Measurements from ENCODE around the gene B9D2. TPM values are rescaled to one million over a fixed set of nuclear protein-coding genes. Genes with fewer than 3 reads are reported as not detected.

The B9D2 gene
- total RNA-seq, 1 experiment from 2014 or later, result 18.4 TPM

DNA sequence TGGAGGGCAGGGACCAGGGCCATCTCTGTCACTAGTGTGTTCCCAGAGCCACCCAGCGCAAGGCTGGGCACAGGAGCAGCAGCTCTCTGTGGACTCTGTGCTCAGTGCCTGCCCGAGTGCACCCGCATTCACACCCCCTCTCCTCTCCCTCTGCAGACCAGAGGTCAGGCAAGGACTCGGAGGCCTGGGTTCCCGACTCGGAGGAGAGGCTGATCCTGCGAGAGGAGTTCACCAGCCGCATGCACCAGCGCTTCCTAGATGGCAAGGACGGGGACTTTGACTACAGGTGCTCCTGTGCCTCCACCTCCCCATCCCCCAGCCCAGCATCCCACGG, 43.8 kb downstream of the B9D2 start:
- in situ Hi-C loops (cut with HindIII; ENCODE audit: low sequenced_read_pairs), result no loop called here
- no peak for DNase-seq (ENCODE audit: low spot score)

DNA sequence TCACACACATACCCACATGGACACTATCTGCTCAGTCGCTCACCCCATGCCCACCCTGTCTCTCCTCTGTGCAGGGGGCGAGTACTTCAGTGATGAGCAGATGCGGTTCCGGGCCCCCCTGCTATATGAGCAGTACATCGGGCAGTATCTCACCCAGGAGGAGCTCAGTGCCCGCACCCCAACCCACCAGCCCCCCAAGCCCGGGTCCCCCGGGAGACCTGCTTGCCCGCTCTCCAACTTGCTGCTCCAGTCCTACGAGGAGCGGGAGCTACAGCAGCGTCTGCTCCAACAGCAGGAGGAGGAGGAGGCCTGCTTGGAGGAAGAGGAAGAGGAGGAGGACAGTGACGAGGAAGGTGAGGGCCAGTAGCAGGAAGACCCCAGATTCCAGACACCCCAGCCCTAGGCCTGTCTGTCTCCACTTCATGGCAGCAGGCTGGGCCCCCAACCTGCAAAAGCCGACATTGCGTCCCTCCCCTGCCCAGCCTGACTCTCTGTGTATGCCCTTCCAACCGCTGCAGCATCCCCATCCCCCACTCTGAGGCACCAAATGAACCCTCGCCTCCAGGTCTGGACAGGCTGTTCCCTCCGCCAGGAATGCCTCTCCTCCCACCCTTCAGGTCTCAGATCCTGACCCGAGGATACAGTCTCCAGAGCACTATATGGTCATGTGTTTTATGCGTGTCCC, 44.3 kb downstream of the B9D2 start:
- in situ Hi-C loops (cut with HindIII; ENCODE audit: low sequenced_read_pairs), result no loop called here
- DNase-seq (ENCODE audit: low spot score), result no peak

DNA sequence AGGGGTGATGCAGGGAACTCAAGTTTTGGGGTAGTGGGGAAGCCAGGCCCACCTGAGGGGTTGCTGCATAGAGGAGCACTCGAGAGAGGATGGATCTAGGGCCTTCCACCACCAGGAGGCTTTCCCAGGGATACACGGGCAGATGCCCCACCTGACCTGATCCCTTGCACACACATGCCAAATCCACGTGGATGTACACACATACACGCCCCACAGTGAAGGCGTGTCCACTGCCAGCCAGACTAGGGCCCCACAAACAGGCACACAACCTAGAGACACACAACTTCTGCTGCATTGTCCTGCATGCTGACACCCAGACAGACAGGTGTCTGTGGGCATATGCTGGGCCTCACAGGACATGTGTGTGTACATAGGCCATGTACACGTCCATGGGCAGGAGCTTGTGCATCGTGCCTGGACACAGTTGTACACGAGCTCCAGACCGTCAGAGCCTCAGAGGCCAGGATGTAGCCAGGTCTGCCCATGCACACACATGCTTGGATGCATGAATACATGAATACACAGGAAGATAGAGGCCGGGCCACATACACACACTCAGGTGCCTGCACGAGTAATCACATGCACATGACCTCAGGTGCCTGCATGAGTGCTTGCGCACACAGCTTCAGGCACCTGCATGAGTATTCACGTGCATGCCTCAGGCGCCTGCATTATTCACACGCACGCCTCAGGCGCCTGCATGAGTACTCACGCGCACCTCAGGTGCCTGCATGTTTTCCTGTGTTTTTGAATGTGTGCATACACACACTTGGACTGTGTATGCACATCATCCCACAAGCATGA, 45.1 kb downstream of the B9D2 start:
- in situ Hi-C loops (cut with HindIII; ENCODE audit: low sequenced_read_pairs), result no loop called here
- no peak for DNase-seq (ENCODE audit: low spot score)

DNA sequence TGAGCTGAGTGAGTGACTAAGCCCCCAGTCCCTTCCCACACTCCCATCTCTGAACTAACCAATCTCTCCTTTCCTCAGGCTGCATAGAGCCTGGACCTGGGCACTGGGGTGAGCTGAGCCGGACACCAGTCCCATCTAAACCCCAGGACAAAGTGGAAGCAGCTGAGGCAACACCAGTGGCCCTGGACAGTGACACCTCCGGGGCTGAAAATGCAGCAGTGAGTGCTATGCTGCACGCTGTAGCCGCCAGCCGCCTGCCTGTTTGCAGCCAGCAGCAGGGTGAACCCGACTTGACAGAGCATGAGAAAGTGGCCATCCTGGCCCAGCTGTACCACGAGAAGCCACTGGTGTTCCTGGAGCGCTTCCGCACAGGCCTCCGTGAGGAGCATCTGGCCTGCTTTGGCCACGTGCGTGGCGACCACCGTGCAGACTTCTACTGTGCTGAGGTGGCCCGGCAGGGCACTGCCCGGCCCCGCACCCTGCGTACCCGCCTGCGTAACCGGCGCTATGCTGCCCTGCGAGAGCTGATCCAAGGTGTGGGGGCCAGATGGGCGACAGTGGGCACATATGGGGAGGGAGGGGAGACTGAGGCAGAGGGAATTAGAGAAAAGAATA, 47.5 kb downstream of the B9D2 start:
- no peak for DNase-seq (ENCODE audit: low spot score)
- in situ Hi-C loops (cut with HindIII; ENCODE audit: low sequenced_read_pairs), result no loop called here

DNA sequence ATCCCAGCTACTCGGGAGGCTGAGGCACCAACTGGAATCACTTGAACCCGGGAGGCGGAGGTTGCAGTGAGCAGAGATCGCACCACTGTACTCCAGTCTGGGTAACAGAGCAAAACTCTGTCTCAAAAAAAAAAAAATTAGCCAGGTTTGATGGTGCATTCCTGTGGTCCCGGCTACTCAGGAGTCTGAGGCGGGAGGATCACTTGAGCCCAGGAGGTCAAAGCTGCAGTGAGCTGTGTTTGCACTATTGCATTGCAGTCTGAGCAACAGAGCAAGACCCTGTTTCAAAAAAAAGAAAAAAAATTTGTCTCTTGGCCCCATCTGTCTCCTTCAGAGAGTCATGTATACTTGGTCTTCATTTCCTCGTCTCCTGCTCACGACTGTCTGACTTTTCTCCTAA, 52.3 kb downstream of the B9D2 start:
- in situ Hi-C loops (cut with HindIII; ENCODE audit: low sequenced_read_pairs), result no loop called here
- no peak for DNase-seq (ENCODE audit: low spot score)

DNA sequence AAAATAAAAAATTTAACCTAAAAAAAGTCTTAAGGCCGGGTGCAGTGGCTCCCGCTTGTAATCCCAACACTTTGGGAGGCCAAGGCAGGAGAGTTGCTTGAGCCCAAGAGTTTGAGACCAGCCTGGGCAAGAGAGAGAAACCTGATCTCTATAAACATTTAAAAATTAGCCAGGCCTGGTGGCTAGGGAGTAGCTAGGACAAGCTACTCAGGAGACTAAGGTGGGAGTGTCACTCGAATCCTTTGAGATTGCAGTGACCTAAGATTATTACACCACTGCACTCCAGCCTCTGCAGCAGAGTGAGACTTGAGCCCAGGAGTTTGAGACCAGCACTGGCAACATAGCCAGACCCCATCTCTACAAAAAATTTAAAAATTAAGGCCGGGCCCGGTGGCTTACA, 52.9 kb downstream of the B9D2 start:
- DNase-seq (ENCODE audit: low spot score), result no peak
- in situ Hi-C loops (cut with HindIII; ENCODE audit: low sequenced_read_pairs), result no loop called here

DNA sequence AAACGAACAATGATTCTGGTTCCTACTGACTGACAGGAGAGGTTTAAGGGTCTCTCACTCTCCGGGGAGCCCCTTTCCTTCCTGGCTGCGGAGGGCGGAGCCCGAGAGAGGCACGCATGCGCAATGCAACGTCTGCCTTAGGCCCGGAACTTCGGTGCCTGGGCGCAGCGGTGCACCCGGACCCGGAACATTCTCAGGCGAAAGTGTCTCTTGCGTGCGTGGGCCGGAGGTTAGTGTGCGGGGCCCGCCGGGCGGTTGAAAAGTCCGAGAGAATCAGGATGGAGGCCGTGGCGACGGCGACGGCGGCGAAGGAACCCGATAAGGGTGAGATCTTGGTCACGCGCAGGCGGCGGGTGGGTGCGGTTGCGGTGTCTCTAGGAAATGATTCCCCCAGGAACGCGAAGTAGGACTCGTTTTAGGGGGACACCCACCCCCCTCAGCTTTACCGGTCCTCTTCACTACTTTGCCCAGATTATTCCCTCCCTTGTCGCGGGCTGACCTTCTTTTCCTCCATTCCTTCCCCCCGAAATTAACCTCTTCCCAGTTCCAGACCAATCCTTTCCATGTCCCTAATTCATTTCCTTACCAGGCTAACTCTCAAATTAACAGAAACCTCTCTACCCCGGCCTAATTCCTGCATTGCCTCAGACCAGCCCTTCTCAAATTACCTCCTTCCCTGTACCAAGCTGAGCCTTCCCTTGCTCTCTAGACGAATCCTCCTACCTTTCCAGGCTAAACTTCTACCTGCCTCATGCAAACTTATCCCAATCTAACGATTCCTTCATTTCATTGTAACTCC, 53.7 kb downstream of the B9D2 start, which contains the start of gene CCDC97:
Gene CCDC97, plus strand, starts transcription at position 140 of the 799 bp plus-strand sequence. Its CDS starts 139 bp downstream, at position 279.
- in situ Hi-C loops (cut with HindIII; ENCODE audit: low sequenced_read_pairs), result no loop called here
- peak; percentile 88 for DNase-seq (ENCODE audit: low spot score)

DNA sequence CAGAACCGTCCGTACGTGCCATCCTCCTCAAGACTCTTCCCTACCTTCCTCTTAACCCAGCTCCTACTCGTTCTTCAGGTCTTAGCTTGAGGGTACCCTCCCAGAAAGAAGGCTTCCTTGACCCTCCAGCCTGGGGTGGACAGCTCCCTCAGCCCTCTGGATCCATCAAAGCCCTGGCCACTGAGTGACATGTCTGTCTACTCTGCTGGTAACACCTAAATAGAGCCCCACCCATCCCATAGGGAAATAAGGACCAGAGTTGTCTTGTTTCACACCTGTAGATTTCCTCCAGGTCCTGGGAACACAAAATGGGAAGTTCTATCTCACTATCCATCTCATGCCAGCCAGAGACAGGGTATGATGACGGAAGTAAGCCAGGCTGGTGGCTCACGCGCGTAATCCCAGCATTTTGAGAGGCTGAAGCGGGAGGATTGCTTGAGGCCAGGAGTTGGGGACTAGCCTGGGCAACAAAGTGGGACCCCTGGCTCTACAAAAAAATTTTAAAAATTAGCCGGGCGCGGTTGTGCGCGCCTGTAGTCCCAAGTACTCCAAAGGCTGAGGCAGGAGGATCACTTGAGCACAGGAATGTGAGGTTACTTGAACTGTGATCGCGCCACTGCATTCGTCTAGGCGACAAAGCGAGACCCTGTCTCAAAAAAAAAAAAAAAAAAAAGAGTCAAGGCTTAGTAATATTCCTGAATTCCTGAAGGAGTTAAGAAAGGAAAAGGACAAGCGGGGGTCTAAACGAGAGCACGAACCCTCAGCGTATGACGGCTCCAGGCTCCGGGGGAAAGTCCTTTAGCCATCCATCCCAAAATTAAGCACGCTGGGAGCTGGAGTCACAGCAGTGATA, 54.5 kb downstream of the B9D2 start:
- in situ Hi-C loops (cut with HindIII; ENCODE audit: low sequenced_read_pairs), result no loop called here
- DNase-seq (ENCODE audit: low spot score), result peak; percentile 37

DNA sequence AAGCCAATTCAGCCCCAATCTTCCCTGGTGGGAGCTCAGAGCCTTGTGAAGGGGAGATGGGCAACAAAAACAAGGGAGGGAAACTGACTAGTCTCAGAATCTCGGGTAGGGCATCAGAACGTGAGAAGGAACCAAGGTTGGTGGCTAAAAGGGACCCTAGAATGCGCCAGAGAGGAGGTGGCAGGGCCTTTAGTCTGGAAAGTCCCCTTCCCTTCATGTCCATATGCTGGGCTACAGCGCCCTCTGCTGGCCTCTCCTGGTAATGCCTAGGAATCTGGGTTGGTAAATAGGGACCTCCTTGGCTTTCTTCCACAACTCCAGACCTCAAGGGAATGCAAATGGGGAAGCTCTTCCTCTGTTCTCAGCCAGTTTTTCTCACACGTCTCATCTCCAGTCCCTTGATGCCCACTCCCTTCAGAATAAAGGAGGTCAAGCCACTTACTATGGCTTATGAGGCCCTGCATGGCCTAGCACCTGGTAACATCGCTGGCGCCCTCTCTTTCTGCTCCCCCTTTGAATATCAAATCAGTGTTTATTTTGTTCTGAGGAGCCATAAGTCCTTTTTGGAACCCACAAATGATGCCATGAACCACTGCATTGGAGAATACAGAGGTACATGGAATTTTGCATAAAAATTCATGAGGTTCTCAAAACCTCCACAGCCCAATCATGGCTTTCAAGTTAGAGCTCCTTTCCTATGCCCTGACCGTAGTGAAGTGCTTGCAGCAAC, 55.3 kb downstream of the B9D2 start:
- DNase-seq (ENCODE audit: low spot score), result peak; percentile 88
- in situ Hi-C loops (cut with HindIII; ENCODE audit: low sequenced_read_pairs), result no loop called here

DNA sequence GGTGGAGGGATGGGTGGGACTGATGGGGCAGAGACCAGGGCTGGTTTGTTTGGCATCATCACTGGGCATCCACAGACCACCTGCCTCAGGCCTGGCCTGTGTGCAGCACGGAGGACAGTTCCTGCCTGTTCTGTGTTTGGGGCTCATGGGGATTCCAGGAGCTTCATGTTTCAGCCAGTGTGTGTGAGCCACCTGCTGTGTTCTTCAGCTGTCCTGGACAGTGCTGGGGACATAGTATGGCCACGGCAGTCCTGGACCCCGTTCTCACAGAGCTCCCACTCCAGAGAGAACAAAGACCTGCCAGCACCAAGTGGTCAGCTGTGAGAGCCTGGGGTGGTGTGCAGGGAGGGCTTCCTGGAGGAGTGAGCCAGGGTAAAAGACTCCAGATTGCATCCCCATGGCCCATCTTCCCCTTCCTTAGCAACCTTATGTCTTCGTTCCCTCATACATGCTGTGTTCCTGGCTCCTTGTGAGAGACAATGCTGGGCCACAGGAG, 55.9 kb downstream of the B9D2 start:
- in situ Hi-C loops (cut with HindIII; ENCODE audit: low sequenced_read_pairs), result no loop called here
- DNase-seq (ENCODE audit: low spot score), result no peak

DNA sequence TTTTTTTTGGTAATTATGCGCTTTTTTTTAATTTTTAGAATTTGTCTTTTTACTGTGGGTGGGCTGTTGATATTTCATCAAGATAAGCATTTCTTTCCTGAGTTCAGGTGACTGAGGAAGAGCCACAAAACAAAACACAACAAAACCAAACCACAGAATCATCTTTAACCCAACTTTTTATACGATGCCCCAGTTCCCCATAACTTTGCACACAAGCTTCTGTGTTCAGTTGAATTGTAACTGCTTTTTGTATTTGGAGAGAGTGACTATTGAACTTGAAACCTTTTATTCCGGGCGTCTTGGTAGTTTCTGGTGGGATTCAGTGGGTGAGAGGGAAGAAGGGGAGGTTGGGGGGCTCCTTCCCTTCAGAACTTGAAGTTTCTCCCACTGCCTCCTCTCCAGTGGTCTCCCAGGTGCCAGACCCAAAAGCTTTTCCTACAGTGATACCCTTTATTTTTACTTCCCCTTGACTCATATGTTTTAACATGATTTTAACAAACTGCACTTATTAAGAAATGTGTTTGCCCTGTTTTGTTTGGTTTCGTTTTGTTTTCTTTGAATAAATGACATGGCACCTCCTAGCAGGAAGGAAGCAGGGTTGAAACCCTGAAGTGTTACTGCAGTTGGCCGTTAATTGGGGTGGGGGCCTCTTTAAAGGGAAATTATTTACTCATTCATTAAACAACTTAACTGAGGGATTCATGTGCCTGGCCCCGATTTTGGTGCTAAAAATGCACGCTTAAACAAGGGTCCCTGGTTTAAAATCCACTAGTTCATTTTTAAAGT, 56.7 kb downstream of the B9D2 start:
- in situ Hi-C loops (cut with HindIII; ENCODE audit: low sequenced_read_pairs), result no loop called here
- no peak for DNase-seq (ENCODE audit: low spot score)

DNA sequence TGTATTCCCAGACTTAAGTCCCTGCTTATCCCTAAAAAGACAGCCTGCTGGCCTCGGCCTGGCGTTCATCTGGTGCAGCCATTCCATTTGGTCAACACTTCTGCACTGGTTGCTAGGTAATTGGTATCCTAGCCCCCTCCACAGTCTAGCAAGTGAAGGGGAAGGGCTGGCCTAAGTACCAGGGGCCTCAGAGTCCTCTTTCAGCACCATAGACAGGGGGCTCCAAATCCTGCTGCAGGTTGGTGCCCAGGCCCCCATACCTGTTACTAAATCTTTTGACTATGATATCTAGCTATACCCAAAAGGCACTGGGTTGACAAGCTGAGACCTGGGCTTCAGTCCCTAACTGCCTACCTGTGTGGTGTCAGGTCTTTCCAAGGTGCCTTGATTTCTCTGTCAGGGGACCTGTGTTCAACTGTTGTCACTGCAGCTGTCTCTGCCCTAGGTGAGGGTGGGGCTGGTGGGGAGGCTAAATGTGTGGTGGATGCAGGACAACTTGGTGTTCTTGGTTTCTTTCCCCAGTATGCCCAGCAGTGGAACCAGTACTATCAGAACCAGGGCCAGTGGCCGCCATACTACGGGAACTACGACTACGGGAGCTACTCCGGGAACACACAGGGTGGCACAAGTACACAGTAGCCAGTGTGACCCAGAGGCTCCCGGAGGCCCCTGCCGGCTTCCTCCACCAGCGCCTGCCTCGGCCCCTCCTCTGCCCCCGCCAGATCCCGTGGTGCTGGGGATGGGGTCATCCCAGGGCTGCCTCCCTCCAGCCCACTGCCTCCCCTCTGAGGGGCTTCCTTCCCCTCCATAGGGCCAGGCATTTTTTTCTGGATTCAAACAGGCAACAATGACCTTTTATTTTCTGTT, 57.8 kb downstream of the B9D2 start:
- DNase-seq (ENCODE audit: low spot score), result no peak
- in situ Hi-C loops (cut with HindIII; ENCODE audit: low sequenced_read_pairs), result no loop called here

DNA sequence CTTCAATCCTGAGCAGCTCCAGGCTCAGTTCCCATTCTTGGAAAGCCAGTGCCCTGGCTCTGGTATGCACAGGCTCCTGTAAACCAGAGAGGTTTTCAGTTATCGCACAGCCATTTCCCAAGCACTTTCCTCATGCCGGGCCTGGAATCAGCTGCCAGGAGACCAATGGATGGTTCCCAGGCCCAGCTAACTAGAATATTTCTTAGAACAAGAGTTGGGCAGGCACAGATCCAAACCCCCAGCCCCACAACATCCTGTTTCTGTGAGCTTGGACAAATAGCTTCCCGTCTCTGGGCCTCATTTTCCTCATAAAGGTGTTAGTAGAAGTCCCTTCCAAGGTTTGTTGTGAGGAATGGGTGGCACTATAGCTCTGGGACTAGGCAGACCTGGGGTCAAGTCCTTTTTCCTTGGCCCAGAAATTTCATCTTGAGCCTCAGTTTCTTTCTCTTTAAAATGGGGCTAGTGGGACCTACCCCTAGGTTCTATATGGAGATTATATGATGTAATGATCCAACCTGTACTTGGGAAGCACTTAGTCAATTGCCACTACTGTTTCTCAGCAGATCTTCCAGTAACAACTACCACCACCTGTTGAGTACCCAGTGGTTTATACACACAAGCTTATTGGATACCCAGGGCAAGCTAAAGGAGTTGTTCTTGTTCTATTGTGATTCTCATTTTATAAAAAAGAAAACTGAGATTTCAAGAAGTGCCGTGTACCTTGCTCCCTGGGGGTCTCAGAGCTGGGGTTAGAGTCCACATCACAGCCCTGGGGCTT, 59.1 kb downstream of the B9D2 start:
- in situ Hi-C loops (cut with HindIII; ENCODE audit: low sequenced_read_pairs), result no loop called here
- no peak for DNase-seq (ENCODE audit: low spot score)

Data from G401 (cell line).